ENCODE data around the gene STAT3. TPM values are rescaled to one million over a fixed set of nuclear protein-coding genes. Genes with fewer than 3 reads are reported as not detected.
"Not testable (repeated sequence)": the region's sequence is repeated elsewhere in the genome, so short reads cannot be mapped to it uniquely, and the experiment has no call there.

Gene STAT3
- total and polyA plus RNA-seq, 2 experiments from 2014 or later: 152 to 163 TPM

- Histone ChIP-seq H3K4me3 (no peak overlapping the region), H3K4me1 (ENCODE audit: insufficient read depth) (peaks cover 1% of the 10 kb centered on the region), H3K9me3 (ENCODE audit: low read depth) (no peaks in the 10 kb centered on the region), H4K20me1 (ENCODE audit: insufficient read depth, poor library complexity, severe bottlenecking) (no peaks in the 10 kb centered on the region), H3K4me2 (no peak overlapping the region), H3K79me2 (no peaks in the 10 kb centered on the region), H3K9me2 (replicated peaks; ENCODE audit: insufficient read depth) (no peaks in the 10 kb centered on the region), H3K27me3 (no peaks in the 10 kb centered on the region), H2AFZ (no peak overlapping the region), H3K27ac (no peak overlapping the region), H3K36me3 (replicated peaks; ENCODE audit: insufficient read depth, low read depth) (no peaks in the 10 kb centered on the region)
- DNase-seq (ENCODE audit: low spot score): no peak
- WGBS (ENCODE audit: low lambda C conversion rate, missing lambda C conversion rate): 90% methylated on average over 17 of the region's 18 CpGs
- TF ChIP-seq EZH2 (IDR thresholded peaks at IDR 0.05; ENCODE audit: borderline replicate concordance) (no peak), EZH2phosphoT487 (IDR thresholded peaks at IDR 0.05; ENCODE audit: low read depth, severe bottlenecking, unreplicated experiment) (no peak), CTCF (IDR thresholded peaks at IDR 0.05; ENCODE audit: poor library complexity) (no peak)
These were observed 82.5 kb downstream of the STAT3 start for GRCh38 chr17:42305543-42306384.

- not testable (repeated sequence) for H3K9me2 ChIP-seq (replicated peaks; ENCODE audit: insufficient read depth); H2AFZ ChIP-seq; H3K27me3 ChIP-seq; H3K4me3 ChIP-seq; H3K9me3 ChIP-seq (ENCODE audit: low read depth); H3K4me2 ChIP-seq; DNase-seq (ENCODE audit: low spot score); H3K4me1 ChIP-seq (ENCODE audit: insufficient read depth); H3K27ac ChIP-seq; H4K20me1 ChIP-seq (ENCODE audit: insufficient read depth, poor library complexity, severe bottlenecking); H3K36me3 ChIP-seq (replicated peaks; ENCODE audit: insufficient read depth, low read depth); H3K79me2 ChIP-seq
- WGBS (ENCODE audit: low lambda C conversion rate, missing lambda C conversion rate): 94% methylated on average over 6 of the region's 6 CpGs
These were observed 83.3 kb downstream of the STAT3 start for GRCh38 chr17:42305031-42305330.

DNA sequence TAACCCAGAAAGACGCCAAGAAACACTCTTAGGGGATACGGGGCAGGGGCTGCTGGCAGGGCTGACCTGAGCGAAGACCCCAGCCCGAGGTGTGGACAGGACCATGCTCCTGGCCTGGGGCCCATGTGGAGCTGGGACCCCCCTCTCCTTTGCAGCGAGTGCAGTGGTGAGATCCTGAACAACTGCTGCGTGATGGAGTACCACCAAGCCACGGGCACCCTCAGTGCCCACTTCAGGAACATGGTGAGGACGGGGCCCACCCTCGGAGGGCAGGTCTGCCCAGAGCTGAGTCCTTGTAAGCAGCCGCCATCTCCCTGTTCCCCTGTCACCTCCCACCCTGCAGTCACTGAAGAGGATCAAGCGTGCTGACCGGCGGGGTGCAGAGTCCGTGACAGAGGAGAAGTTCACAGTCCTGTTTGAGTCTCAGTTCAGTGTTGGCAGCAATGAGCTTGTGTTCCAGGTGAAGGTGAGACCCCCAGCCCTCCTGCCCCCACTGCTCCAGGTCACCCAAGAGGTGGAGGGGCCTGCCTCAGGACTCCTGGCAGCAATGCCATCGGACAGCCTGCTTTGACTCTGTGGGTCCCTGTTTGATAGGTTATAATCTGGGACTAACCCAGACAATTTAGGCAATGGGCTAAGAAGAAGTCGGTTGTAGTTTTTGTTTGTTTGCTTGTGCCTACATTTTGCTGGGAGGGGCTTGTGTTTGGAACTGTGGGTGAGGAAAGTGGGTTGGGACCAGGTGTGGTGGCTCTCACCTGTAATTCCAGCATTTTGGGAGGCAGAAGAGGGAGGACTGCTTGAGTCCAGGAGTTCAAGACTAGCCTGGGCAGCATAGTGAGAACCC lies 83.8 kb downstream of the STAT3 start:
- no peak overlapping the region for H3K4me3 ChIP-seq
- no peaks in the 10 kb centered on the region for H4K20me1 ChIP-seq (ENCODE audit: insufficient read depth, poor library complexity, severe bottlenecking)
- H3K27me3 ChIP-seq: no peaks in the 10 kb centered on the region
- 96% methylated on average over 16 of the region's 16 CpGs for WGBS (ENCODE audit: low lambda C conversion rate, missing lambda C conversion rate)
- H3K4me2 ChIP-seq: no peak overlapping the region
- no peaks in the 10 kb centered on the region for H3K36me3 ChIP-seq (replicated peaks; ENCODE audit: insufficient read depth, low read depth)
- H2AFZ ChIP-seq: no peak overlapping the region
- no peak for DNase-seq (ENCODE audit: low spot score)
- no peaks in the 10 kb centered on the region for H3K9me3 ChIP-seq (ENCODE audit: low read depth)
- no peaks in the 10 kb centered on the region for H3K9me2 ChIP-seq (replicated peaks; ENCODE audit: insufficient read depth)
- no peaks in the 10 kb centered on the region for H3K79me2 ChIP-seq
- TF ChIP-seq CTCF (IDR thresholded peaks at IDR 0.05; ENCODE audit: poor library complexity) (no peak), EZH2phosphoT487 (IDR thresholded peaks at IDR 0.05; ENCODE audit: low read depth, severe bottlenecking, unreplicated experiment) (no peak), EZH2 (IDR thresholded peaks at IDR 0.05; ENCODE audit: borderline replicate concordance) (no peak)
- no peaks in the 10 kb centered on the region for H3K4me1 ChIP-seq (ENCODE audit: insufficient read depth)
- no peak overlapping the region for H3K27ac ChIP-seq

GRCh38 chr17:42303694-42304093 lies 84.5 kb downstream of the STAT3 start:
- Histone ChIP-seq H3K9me2 (replicated peaks; ENCODE audit: insufficient read depth) (no peaks in the 10 kb centered on the region), H3K4me2 (no peak overlapping the region), H3K36me3 (replicated peaks; ENCODE audit: insufficient read depth, low read depth) (no peaks in the 10 kb centered on the region), H3K4me3 (no peak overlapping the region), H3K27ac (no peak overlapping the region), H3K27me3 (no peaks in the 10 kb centered on the region), H3K9me3 (ENCODE audit: low read depth) (no peaks in the 10 kb centered on the region), H4K20me1 (ENCODE audit: insufficient read depth, poor library complexity, severe bottlenecking) (no peaks in the 10 kb centered on the region), H3K4me1 (ENCODE audit: insufficient read depth) (no peaks in the 10 kb centered on the region), H3K79me2 (no peaks in the 10 kb centered on the region), H2AFZ (no peak overlapping the region)
- TF ChIP-seq EZH2phosphoT487 (IDR thresholded peaks at IDR 0.05; ENCODE audit: low read depth, severe bottlenecking, unreplicated experiment) (no peak), EZH2 (IDR thresholded peaks at IDR 0.05; ENCODE audit: borderline replicate concordance) (no peak)
- WGBS (ENCODE audit: low lambda C conversion rate, missing lambda C conversion rate): 77% methylated on average over 3 of the region's 3 CpGs
- DNase-seq (ENCODE audit: low spot score): no peak

Data from hepatocyte (in vitro differentiated cells).